Left ventricle myocardium inferior (tissue), 1 donor: ENCODE data around the gene BRD3OS. TPM values are rescaled to one million over a fixed set of nuclear protein-coding genes. Genes with fewer than 3 reads are reported as not detected.

Experiments
- DNase-seq: peaks from one replicate; pipeline ENCODE4 v3.0.0-alpha.2; 2020
- H3K27ac ChIP-seq: fragments of 200-600 bp; replicated peaks from 2 replicates; pipeline ENCODE4 v1.8.0; 2021
- H3K27me3 ChIP-seq: fragments of 200-600 bp; 2 replicates; pipeline ENCODE4 v1.8.0; 2021; ENCODE audit warnings: low read depth
- H3K36me3 ChIP-seq: fragments of 200-600 bp; 2 replicates; pipeline ENCODE4 v1.8.0; 2021
- H3K4me1 ChIP-seq: fragments of 200-600 bp; 2 replicates; pipeline ENCODE4 v1.8.0; 2021
- H3K4me3 ChIP-seq: fragments of 200-600 bp; 2 replicates; pipeline ENCODE4 v1.8.0; 2021; ENCODE audit warnings: mild to moderate bottlenecking, moderate library complexity
- H3K9me3 ChIP-seq: fragments of 200-600 bp; replicated peaks from 2 replicates; pipeline ENCODE4 v1.8.0; 2021
- intact Hi-C: fragments of 100-400 bp; cut with micrococcal nuclease; formaldehyde crosslinking; loops from one replicate; pipeline ENCODE4 v1.11.0; 2022
- total RNA-seq: library from RNA; stranded (reverse); fragmentation: NEBNext Ultra II Directional; extraction: Animal tissue kit (Norgen Biotek cat#: 25700); gene quantifications from one replicate; pipeline ENCODE4 v1.2.1, GENCODE V29; 2021
- TF ChIP-seq, protein P1 (sequence below): fragments of 200-600 bp; IDR thresholded peaks from 2 replicates; pipeline ENCODE4 v1.8.0; 2021; ENCODE audit warnings: antibody characterized with exemption, mild to moderate bottlenecking, borderline replicate concordance
- donor health status: DM: no; HTN: yes; CAD: no; lungs with severe emphysema.

Gene BRD3OS
- total RNA-seq, 1 donor from 2014 or later: 5.7 TPM

DNA sequence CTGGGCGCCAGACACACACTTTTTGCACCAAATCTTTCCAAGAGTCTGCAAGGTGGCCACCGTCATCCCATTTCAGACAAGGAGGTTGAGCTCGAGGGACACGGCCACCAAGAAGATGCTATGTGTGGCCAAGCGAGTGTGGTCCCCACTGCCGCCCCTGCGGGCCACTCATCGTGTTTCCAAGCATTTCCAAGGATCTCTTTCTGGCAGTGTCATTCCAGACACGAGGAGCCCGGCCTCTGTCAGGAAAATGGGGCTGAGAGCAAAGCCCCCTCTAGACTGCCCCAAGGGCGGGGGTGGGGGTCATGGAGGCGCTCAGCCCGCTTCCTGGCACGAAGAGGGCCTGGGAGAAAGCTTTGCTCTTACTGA is 43.7 kb upstream of the BRD3OS start:
- no peaks in the 10 kb centered on the region for H3K36me3 ChIP-seq
- peak; percentile 2 for DNase-seq
- no peak overlapping the region for H3K4me3 ChIP-seq
- no peaks in the 10 kb centered on the region for H3K27me3 ChIP-seq
- intact Hi-C loops: no loop called here
- peaks cover 31% of the 10 kb centered on the region for H3K4me1 ChIP-seq
- TF ChIP-seq, protein P1, sequence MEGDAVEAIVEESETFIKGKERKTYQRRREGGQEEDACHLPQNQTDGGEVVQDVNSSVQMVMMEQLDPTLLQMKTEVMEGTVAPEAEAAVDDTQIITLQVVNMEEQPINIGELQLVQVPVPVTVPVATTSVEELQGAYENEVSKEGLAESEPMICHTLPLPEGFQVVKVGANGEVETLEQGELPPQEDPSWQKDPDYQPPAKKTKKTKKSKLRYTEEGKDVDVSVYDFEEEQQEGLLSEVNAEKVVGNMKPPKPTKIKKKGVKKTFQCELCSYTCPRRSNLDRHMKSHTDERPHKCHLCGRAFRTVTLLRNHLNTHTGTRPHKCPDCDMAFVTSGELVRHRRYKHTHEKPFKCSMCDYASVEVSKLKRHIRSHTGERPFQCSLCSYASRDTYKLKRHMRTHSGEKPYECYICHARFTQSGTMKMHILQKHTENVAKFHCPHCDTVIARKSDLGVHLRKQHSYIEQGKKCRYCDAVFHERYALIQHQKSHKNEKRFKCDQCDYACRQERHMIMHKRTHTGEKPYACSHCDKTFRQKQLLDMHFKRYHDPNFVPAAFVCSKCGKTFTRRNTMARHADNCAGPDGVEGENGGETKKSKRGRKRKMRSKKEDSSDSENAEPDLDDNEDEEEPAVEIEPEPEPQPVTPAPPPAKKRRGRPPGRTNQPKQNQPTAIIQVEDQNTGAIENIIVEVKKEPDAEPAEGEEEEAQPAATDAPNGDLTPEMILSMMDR: no peak
- no peak overlapping the region for H3K27ac ChIP-seq
- no peaks in the 10 kb centered on the region for H3K9me3 ChIP-seq

DNA sequence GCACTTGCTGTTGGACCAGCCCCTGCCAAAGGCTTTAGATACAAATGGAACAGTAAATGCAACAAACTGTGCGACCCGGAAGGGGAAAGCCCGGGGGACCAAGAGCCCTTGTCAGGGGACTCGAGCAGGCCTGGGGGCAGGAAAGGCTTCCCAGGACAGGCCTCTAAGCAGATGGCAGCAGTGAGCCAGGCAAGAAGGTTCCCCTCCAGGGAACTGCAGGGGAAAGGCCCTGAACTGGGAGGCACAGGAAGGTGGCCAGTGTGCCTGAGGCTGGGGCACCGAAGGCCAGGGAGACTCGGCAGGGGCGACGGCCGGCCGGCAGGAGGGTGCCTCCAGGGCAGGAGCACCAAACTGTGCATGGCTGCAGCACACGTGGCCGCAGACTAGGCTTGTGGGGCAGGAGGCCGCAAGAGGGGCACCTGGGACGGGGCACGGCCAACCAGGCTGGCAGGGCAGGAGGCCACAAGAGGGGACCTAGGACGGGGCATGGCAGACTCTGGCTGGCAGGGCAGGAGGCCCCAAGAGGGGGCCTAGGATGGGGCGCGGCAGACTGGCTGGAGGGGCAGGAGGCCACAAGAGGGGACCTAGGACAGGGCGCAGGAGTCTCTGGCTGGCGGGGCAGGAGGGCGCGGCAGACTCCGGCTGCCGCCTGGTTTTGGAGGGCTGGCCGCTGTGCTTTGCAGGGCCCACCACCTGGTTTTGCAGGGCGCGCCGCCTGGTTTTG is 43.2 kb upstream of the BRD3OS start:
- peaks cover 31% of the 10 kb centered on the region for H3K4me1 ChIP-seq
- no peak overlapping the region for H3K27ac ChIP-seq
- H3K36me3 ChIP-seq: no peaks in the 10 kb centered on the region
- H3K27me3 ChIP-seq: no peaks in the 10 kb centered on the region
- peak; percentile 19 for DNase-seq
- TF ChIP-seq, protein P1: no peak
- H3K4me3 ChIP-seq: no peak overlapping the region
- H3K9me3 ChIP-seq: no peaks in the 10 kb centered on the region
- intact Hi-C loops: no loop called here

DNA sequence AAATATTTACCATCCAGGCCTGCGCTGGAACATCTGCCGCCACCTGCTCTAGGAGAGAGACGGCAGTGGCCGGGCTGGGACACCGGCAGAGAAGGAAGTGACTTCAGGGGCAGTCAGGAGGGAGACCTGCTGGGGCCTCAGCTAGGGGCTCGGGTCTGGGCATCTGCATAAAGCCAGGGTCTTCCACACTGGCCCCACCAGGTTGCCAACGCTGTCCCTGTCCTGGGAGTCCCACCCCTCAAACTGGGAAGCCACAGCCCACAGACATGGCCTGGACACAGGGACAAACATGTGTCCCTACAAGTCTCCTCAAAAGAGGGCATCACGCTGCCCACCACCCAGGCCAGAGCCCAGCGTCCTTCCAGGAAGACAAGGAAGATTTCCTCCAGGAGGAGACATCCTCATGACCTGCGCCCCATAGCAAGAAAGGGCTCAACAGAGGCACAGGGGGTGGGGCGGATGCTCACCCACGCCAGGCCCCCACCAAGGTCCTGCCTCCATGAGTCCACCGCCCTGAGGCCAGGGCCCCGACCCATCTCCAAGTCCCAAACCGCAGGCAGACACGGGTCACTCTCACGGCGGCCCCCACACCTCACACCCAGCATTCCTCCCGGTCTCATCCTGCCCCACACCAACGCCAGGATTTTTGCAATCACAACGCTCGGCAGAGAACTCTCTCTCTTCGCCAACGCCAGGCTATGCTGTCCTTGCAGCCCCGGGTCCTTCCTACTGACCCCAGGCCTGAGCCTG is 42.1 kb upstream of the BRD3OS start:
- Histone ChIP-seq H3K36me3 (no peaks in the 10 kb centered on the region), H3K4me3 (no peak overlapping the region), H3K27ac (no peak overlapping the region), H3K9me3 (no peaks in the 10 kb centered on the region), H3K4me1 (peaks cover 31% of the 10 kb centered on the region), H3K27me3 (no peaks in the 10 kb centered on the region)
- TF ChIP-seq, protein P1: no peak
- intact Hi-C loops: no loop called here
- DNase-seq: peak; percentile 9

DNA sequence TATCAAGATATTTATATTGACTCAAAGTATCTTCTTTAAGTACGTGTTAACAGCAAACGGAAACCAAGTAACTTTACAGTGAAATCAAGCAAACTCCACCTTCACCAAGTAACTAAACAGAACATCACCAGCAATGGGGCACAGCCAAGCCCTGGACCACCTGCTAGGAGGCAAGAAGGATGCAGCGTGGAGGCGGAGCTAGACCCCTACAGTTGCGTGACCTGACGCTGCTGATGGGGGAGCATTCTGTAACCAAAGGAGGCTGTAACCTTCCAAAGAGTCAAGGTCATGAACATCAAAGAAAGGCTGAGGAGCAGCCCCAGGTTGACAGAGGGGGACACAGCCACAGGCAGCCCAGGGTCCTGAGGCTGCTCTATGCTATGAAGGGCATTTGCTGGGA is 39.2 kb upstream of the BRD3OS start:
- H3K4me1 ChIP-seq: peaks cover 14% of the 10 kb centered on the region
- no peak overlapping the region for H3K27ac ChIP-seq
- intact Hi-C loops: no loop called here
- TF ChIP-seq, protein P1: no peak
- H3K36me3 ChIP-seq: no peaks in the 10 kb centered on the region
- no peaks in the 10 kb centered on the region for H3K9me3 ChIP-seq
- no peak overlapping the region for H3K4me3 ChIP-seq
- no peaks in the 10 kb centered on the region for H3K27me3 ChIP-seq
- DNase-seq: peak; percentile 9

DNA sequence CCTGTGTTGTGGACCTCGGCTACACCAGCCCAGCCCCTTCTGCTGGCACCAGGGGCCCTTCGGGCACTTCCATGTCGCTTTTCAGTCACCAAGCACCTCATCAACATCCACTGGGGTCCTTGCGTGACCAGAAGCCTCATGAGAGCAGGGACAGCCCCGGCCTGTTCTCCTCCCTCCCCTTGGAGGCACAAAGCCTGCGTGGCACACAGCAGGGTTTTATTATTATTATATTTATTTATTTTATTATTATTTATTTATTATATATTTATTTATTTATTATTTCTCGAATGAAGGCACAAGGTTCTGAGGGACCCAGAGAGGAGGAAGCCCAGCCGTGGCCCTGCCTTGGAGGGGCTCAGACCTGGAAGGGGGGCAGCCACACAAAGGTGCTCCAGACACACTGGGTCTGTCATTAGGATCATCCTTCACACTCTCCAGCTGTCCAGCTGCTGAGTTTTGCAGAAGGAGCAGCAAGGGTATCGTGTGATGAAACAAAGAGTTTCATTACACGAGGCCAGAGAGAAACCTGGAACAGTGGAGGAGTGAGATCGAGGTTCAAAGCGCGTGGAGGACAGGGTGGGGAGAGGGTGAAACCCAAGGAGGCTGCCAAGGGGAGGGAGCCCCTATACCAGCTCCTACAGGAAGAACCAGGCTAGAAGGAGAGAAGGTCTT is 38.4 kb upstream of the BRD3OS start:
- intact Hi-C loops: no loop called here
- DNase-seq: peak; percentile 6
- peaks cover 20% of the 10 kb centered on the region for H3K4me1 ChIP-seq
- peaks cover 5% of the 10 kb centered on the region for H3K27me3 ChIP-seq
- no peaks in the 10 kb centered on the region for H3K9me3 ChIP-seq
- no peak overlapping the region for H3K27ac ChIP-seq
- H3K36me3 ChIP-seq: no peaks in the 10 kb centered on the region
- no peak overlapping the region for H3K4me3 ChIP-seq
- TF ChIP-seq, protein P1: no peak
